22Rv1 (cell line): ENCODE measurements around the gene NUP93.

Experiments used
- CTCF ChIP-seq: fragments of 450-650 bp; IDR thresholded peaks from 2 replicates; pipeline ENCODE4 v1.5.1; 2017; ENCODE audit warnings: mild to moderate bottlenecking
- ZFX ChIP-seq: fragments of 450-650 bp; IDR thresholded peaks from 2 replicates; pipeline ENCODE4 v1.6.1; 2017; ENCODE audit warnings: antibody characterized with exemption, borderline replicate concordance

GRCh38 chr16:56771558-56772279 lies 41.8 kb downstream of the NUP93 start:
- TF ChIP-seq CTCF (no peak), ZFX (no peak)
